Heart left ventricle (tissue), 16 donors: Measurements from ENCODE around the gene SBDS. TPM values are rescaled to one million over a fixed set of nuclear protein-coding genes. Genes with fewer than 3 reads are reported as not detected.
A peak's percentile ranks its signal among the peaks of the same experiment; 100 is the strongest.
"Not testable (repeated sequence)": the region's sequence is repeated elsewhere in the genome, so short reads cannot be mapped to it uniquely, and the experiment has no call there.

Experiments
- ATAC-seq, 4 donors: fragments of 200-7000 bp; cut with Tn5 transposase; one replicate each; pipeline ENCODE4 v1.9.1; 2020 to 2022; ENCODE audit warnings: moderate library complexity in 4 of 4, mild to moderate bottlenecking in 3 of 4, moderate number of reproducible peaks in 1 of 4
- DNase-seq, 5 donors: peaks; one replicate each; pipeline ENCODE4 v3.0.0-alpha.2; 2020
- H3K27ac ChIP-seq, 12 donors: fragments of 200-600 bp; sonication (generic) in 4 of 12; one replicate each; pipeline versions ENCODE4 v1.5.0 to v1.8.0; 2016 to 2022; ENCODE audit warnings: mild to moderate bottlenecking in 2 of 12
- H3K27me3 ChIP-seq, 9 donors: fragments of 200-600 bp; sonication (generic) in 2 of 9; one replicate each; pipeline versions ENCODE4 v1.5.1 to v1.8.0; 2016 to 2022; ENCODE audit warnings: mild to moderate bottlenecking in 3 of 9
- H3K36me3 ChIP-seq, 9 donors: fragments of 200-600 bp; sonication (generic) in 2 of 9; one replicate each; pipeline versions ENCODE4 v1.5.0 to v1.8.0; 2018 to 2022; ENCODE audit warnings: mild to moderate bottlenecking in 2 of 9
- H3K4me1 ChIP-seq, 12 donors: fragments of 200-600 bp; sonication (generic) in 4 of 12; one replicate each; pipeline versions ENCODE4 v1.5.0 to v1.8.0; 2016 to 2022; ENCODE audit warnings: mild to moderate bottlenecking in 3 of 12
- H3K4me3 ChIP-seq, 12 donors: fragments of 200-600 bp; sonication (generic) in 4 of 12; one replicate each; pipeline versions ENCODE4 v1.5.0 to v1.8.0; 2017 to 2022; ENCODE audit warnings: mild to moderate bottlenecking in 9 of 12, moderate library complexity in 4 of 12
- H3K9me3 ChIP-seq, 12 donors: fragments of 200-600 bp; sonication (generic) in 4 of 12; one replicate each; pipeline versions ENCODE4 v1.5.0 to v1.8.0; 2016 to 2022; ENCODE audit warnings: mild to moderate bottlenecking in 1 of 12
- CTCF ChIP-seq, 12 donors: fragments of 200-600 bp; sonication (generic) in 4 of 12; IDR thresholded peaks; one replicate each; pipeline versions ENCODE4 v1.5.0 to v1.8.0; 2018 to 2022; ENCODE audit warnings: antibody characterized with exemption in 12 of 12, mild to moderate bottlenecking in 5 of 12
- POLR2A ChIP-seq, 2 donors: fragments of 450-650 bp; IDR thresholded peaks; one replicate each; pipeline ENCODE4 v1.6.1; 2017; ENCODE audit warnings: antibody characterized with exemption in 2 of 2, mild to moderate bottlenecking in 2 of 2, moderate library complexity in 2 of 2
- WGBS, 4 donors: extraction: QIAGEN DNeasy Blood & Tissue Kit in 2 of 4; methylation state at CpG; one replicate each; pipeline versions ENCODE4 v1.1.5 to v1.1.7; 2013 to 2018; 5-methylcytosine and 5-hydroxymethylcytosine counted together
- intact Hi-C, 10 donors: fragments of 100-400 bp; cut with DNase I; formaldehyde crosslinking; loops; one replicate each; pipeline versions ENCODE4 v1.11.1 to v1.14.2; 2022
- polyA plus RNA-seq, 2 donors: library from polyadenylated mRNA; stranded (reverse); fragments of 200-250 nt; gene quantifications; one replicate each; pipeline ENCODE4 v1.2.3, GENCODE V29; 2013
- total RNA-seq, 9 donors: library from RNA; depleted of rRNA in 2 of 9; stranded (reverse); fragments of >200 nt in 2 of 9; fragmentation: NEBNext Ultra II Directional in 3 of 9; extraction: Animal tissue kit (Norgen Biotek cat#: 25700) in 3 of 9; gene quantifications; one replicate each; pipeline versions ENCODE4 v1.1.0 to v1.2.4, GENCODE V29; 2016 to 2023
- donor health status: ischemic (EF 13 %, LVEDD 7.1; RV severe dilation, severe dysfunction).
- donor health status: healthy with polysubstance abuse.
- donor health status: DM: no; HTN: yes; CAD: no.
- donor health status: DM: no; HTN: no; CAD: no.
- donor health status: ischemic (EF 25% LVEDD 6.9; RV normal size, moderate dysfunction).
- donor health status: ischemic (EF 25% LVEDD 5.7; RV mildly dilated, moderate dysfunction).
- donor health status: healthy.
- donor health status: DM: yes; HTN: yes; CAD: no.
- donor health status: ischemic (EF 35%, LVEDD 5.7; RV mildly dilated, moderate dysfunction).
- donor health status: nonischemic (EF 11% LVEDD 7.7; RV severe dilation, severe dysfunction).
- donor health status: DM: yes; HTN: yes; CAD: no.
- donor health status: PGD.
- donor health status: ischemic (EF 29% LVEDD 5.4; RV normal size, mild dysfunction).
- donor health status: nonischemic (EF 23%, LVEDD 6.1; RV moderate dilation, normal function).

The SBDS gene
- total and polyA plus RNA-seq, 11 donors = 135 to 310 (median 225) TPM

GRCh38 chr7:67008260-67008659, 12.9 kb upstream of the SBDS start:
- DNase-seq = no peak
- H3K4me1 ChIP-seq = no peaks in the 10 kb centered on the region
- no peak for TF ChIP-seq POLR2A (IDR thresholded peaks at IDR 0.05)
- no peak for TF ChIP-seq CTCF (IDR thresholded peaks at IDR 0.05)
- ATAC-seq = no peak
- no peaks in the 10 kb centered on the region for H3K27me3 ChIP-seq
- H3K27ac ChIP-seq = no peak overlapping the region
- whole genome bisulfite sequencing, 4 donors = 86 to 96% (median 87%) methylated on average over 4 of the region's 4 CpGs
- intact Hi-C loops = loop anchor here in 1 of 10 donors (10.0 kb wide), 1 partner anchor 453 kb away; no protein-coding TSS in a partner anchor
- H3K36me3 ChIP-seq = peaks cover 0 to 83% (median 79%) of the 10 kb centered on the region in 9 donors
- no peak overlapping the region for H3K4me3 ChIP-seq
- no peaks in the 10 kb centered on the region for H3K9me3 ChIP-seq

GRCh38 chr7:67006965-67007364, 11.6 kb upstream of the SBDS start:
- no peak for DNase-seq
- no peak for ATAC-seq
- WGBS, 4 donors = 89 to 94% (median 91%) methylated on average over 2 of the region's 2 CpGs
- Histone ChIP-seq H3K9me3 (no peaks in the 10 kb centered on the region), H3K4me3 (no peak overlapping the region), H3K27me3 (no peaks in the 10 kb centered on the region), H3K36me3 (peaks cover 0 to 74% (median 70%) of the 10 kb centered on the region in 9 donors), H3K4me1 (no peaks in the 10 kb centered on the region), H3K27ac (no peak overlapping the region)
- TF ChIP-seq CTCF (IDR thresholded peaks at IDR 0.05) (no peak), POLR2A (IDR thresholded peaks at IDR 0.05) (no peak)
- intact Hi-C loops = loop anchor here in 1 of 10 donors (10.0 kb wide), 1 partner anchor 452 kb away; no protein-coding TSS in a partner anchor

- intact Hi-C loops = loop anchor here in 1 of 10 donors (10.0 kb wide), 1 partner anchor 449 kb away; no protein-coding TSS in a partner anchor
- whole genome bisulfite sequencing, 4 donors = 80 to 97% (median 90%) methylated on average over 2 of the region's 2 CpGs
- H3K27ac ChIP-seq = not testable (repeated sequence)
These were observed 8.8 kb upstream of the SBDS start for GRCh38 chr7:67004145-67004544.

GRCh38 chr7:67000601-67001258, 5.3 kb upstream of the SBDS start:
- TF ChIP-seq CTCF (IDR thresholded peaks at IDR 0.05) = peak; percentile 32 to 58 (median 48)
- H3K4me3 ChIP-seq, H3K4me1 ChIP-seq, H3K9me3 ChIP-seq, DNase-seq, H3K27ac ChIP-seq, ATAC-seq, H3K27me3 ChIP-seq: not testable (repeated sequence)
- 42 to 60% (median 45%) methylated on average over 3 to 4 of the region's 5 CpGs for WGBS, 4 donors
- intact Hi-C loops = loop anchor here in 1 of 10 donors (10.0 kb wide), 1 partner anchor 446 kb away; no protein-coding TSS in a partner anchor
- peaks cover 0 to 35% (median 21%) of the 10 kb centered on the region in 9 donors for H3K36me3 ChIP-seq

More at GRCh38 chr7:67004145-67004544, 8.8 kb upstream of the SBDS start:
- ATAC-seq, DNase-seq, H3K4me1 ChIP-seq, H3K9me3 ChIP-seq, H3K27me3 ChIP-seq, H3K4me3 ChIP-seq: not testable (repeated sequence)
- peaks cover 0 to 59% (median 49%) of the 10 kb centered on the region in 9 donors for H3K36me3 ChIP-seq
